ACC112 (cell line): Measurements from ENCODE around the gene SAMD10.

Experiments
- H2AFZ ChIP-seq: fragments of 200-600 bp; sonication (generic); one replicate; pipeline ENCODE4 v1.6.0; 2017; ENCODE audit warnings: antibody characterized with exemption, low read length; ENCODE audit not compliant: unreplicated experiment
- H3K27ac ChIP-seq: fragments of 200-600 bp; sonication (generic); 2 replicates; pipeline ENCODE4 v1.5.1; 2014; ENCODE audit warnings: low read depth, mild to moderate bottlenecking, antibody characterized with exemption, low read length, moderate library complexity
- H3K27me3 ChIP-seq: fragments of 200-600 bp; sonication (generic); 2 replicates; pipeline ENCODE4 v1.6.1; 2014; ENCODE audit warnings: mild to moderate bottlenecking, antibody characterized with exemption, low read length, moderate library complexity, mixed read lengths; ENCODE audit not compliant: insufficient read depth
- H3K36me3 ChIP-seq: fragments of 200-600 bp; sonication (generic); 2 replicates; pipeline ENCODE4 v1.6.1; 2016; ENCODE audit warnings: mild to moderate bottlenecking, antibody characterized with exemption, low read length, moderate library complexity, mixed read lengths; ENCODE audit not compliant: insufficient read depth
- H3K4me1 ChIP-seq: fragments of 200-600 bp; sonication (generic); one replicate; pipeline ENCODE4 v1.6.1; 2016; ENCODE audit warnings: low read length, mixed read lengths; ENCODE audit not compliant: insufficient read depth, unreplicated experiment, control insufficient read depth
- H3K4me3 ChIP-seq: fragments of 200-600 bp; sonication (generic); 2 replicates; pipeline ENCODE4 v1.5.1; 2014; ENCODE audit warnings: mild to moderate bottlenecking, low read depth, low read length
- H3K79me2 ChIP-seq: fragments of 200-600 bp; sonication (generic); one replicate; pipeline ENCODE4 v1.6.0; 2016; ENCODE audit warnings: low read length; ENCODE audit not compliant: control insufficient read depth, unreplicated experiment, insufficient read depth

SAMD10 gene

DNA sequence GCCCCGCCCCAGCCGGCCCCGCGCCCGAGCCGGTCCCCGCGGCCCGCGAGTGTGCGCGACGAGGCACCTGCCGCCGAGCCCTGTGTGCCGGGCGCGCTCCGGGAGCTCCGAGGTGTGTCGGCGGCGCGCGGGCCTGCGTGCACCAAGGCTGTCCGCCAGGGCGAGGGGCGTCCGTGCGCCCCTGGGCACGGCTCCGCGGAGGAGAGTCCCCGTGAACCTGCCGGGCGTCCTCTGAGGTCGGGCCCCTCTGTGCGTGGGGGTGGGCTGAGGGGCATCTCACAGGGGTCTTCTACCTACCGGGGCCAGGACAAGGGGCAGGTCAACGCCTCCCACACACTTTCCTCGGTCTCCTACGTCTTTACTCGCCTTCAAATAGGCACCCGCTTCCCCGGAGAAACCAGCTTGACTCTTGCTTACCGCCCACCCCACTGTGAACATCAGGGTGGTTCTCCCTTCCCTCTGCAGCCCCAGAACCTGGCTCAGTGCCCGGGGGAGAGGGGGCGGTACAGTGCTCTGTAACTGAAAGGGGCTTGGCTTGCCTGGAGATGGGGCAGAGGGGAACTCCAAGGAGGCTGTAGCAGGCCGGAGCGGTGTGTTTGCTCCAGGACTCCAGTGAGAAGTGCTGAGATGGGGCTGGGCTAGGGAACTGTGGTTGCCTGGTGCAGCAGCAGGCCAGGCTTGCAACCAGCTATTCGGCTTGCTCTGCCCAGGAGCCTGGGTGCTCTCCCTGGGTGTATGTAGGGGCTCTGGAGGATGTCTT lies at the start of gene SAMD10:
TSS of gene SAMD10 (minus strand) at position 86 of the 760 bp plus-strand sequence. CDS start 175 bp downstream, outside the sequence.
- peak within 1 kb of the TSS; percentile 97 for H3K4me3 ChIP-seq
- H3K27ac ChIP-seq: no peak within 1 kb of the TSS
- H3K4me1 ChIP-seq: peaks cover 24% of the 10 kb centered on the region
- peak within 1 kb of the TSS; percentile 53 for H2AFZ ChIP-seq
- H3K36me3 ChIP-seq: peaks cover 4% of the 10 kb centered on the region
- no peaks in the 10 kb centered on the region for H3K27me3 ChIP-seq
- H3K79me2 ChIP-seq: peaks cover 14% of the 10 kb centered on the region

DNA sequence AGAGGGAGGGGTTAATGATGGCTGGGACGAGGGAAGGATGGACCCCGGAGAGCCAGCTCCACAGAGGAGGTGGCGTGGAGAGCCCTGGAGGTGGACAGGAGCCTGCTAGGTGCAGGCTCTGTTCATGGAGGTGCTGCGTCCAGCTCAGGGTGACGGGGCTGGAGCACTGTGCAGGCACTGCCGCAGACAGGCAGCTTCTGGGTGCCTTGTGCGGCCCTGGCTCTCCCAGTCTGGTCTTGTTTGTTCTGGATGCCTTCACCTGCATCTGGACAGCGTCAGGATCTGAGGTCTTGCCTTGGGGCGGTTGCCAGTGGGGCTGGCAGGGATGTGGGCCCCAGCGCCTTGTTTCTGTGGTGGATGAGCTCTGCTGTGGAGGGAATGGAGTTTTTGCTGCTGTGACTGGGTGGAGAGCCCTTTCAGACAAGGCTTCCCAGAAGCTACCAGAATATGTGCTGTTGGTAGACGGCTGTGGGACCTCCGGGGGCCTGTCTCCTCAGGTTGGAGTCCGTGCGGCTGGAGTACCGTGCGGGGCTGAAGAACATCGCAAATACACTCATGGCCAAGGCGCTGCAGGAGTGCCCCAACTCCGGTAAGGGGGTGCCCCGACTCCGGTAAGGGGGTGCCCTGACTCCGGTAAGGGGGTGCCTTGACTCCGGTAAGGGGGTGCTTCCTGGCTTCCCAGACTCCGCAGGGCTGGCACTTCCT lies 48.7 kb upstream of the SAMD10 start:
- Histone ChIP-seq H3K4me1 (peaks cover 4% of the 10 kb centered on the region), H3K79me2 (no peaks in the 10 kb centered on the region), H3K36me3 (peaks cover 30% of the 10 kb centered on the region; the same call in 1 of the 2 replicates), H3K27me3 (no peaks in the 10 kb centered on the region), H2AFZ (no peak overlapping the region), H3K27ac (no peak overlapping the region), H3K4me3 (no peak overlapping the region)

DNA sequence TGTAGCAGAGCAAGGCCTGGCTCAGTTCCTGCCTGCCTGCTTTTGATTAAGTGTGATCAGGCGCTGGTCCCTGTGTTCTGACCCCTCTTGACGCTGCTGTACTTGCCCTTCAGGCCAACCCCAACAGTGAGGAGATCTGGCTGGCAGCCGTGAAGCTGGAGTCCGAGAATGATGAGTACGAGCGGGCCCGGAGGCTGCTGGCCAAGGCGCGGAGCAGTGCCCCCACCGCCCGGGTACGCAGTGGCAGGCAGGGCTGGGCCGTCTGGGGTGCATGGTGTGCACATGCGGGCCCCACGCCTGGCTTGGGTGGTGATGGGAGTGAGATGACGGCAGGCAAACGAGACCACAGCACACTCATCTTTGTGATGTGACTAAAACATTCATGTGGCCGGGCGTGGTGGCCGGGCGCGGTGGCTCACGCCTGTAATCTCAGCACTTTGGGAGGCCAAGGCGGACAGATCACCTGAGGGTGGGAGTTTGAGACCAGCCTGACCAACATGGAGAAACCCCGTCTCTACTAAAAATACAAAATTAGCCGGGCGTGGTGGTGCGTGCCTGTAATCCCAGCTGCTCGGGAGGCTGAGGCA lies 46.5 kb upstream of the SAMD10 start:
- Histone ChIP-seq H3K4me1 (peaks cover 4% of the 10 kb centered on the region), H3K4me3 (no peak overlapping the region), H3K79me2 (no peaks in the 10 kb centered on the region), H3K36me3 (peaks cover 30% of the 10 kb centered on the region; the same call in 1 of the 2 replicates), H3K27me3 (no peaks in the 10 kb centered on the region), H2AFZ (no peak overlapping the region), H3K27ac (no peak overlapping the region)

DNA sequence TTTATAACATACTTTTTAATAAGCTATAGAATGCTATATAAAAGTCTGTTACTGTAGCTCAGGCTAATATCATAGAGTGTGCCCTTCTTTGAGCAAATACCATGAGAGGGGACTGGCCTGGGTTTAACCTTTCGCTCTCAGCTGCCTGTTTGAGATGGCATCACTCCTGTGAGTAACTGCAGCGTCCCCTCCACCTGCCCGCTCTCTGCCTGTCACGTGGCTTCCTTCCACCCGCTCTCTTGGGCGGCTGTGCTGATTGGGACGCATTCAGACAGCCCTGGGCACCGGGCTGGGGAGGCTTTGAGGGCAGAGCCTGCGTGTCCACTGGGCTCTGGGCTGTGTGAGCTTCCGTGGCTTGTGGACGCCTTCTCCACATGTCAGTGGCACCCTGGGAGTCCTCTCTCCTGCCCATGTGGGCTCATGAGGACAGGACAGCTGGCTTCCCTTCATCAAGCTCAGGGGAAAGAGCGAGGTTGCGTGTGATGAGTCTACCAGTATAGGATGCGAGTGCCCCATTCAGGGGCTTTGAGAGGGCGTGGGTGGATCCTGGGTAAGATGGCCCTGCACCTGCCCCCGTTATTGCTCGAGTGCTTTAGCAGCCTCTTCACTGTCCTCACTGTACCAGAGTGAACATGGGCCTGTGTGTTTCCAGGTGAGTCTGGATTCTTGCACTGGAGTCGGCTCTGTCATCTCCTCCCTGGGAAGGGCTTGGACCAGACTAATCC lies 45.8 kb upstream of the SAMD10 start:
- peaks cover 4% of the 10 kb centered on the region for H3K4me1 ChIP-seq
- H3K79me2 ChIP-seq: no peaks in the 10 kb centered on the region
- peaks cover 28% of the 10 kb centered on the region; the same call in 1 of the 2 replicates for H3K36me3 ChIP-seq
- no peak overlapping the region for H3K4me3 ChIP-seq
- H2AFZ ChIP-seq: no peak overlapping the region
- no peak overlapping the region for H3K27ac ChIP-seq
- no peaks in the 10 kb centered on the region for H3K27me3 ChIP-seq

DNA sequence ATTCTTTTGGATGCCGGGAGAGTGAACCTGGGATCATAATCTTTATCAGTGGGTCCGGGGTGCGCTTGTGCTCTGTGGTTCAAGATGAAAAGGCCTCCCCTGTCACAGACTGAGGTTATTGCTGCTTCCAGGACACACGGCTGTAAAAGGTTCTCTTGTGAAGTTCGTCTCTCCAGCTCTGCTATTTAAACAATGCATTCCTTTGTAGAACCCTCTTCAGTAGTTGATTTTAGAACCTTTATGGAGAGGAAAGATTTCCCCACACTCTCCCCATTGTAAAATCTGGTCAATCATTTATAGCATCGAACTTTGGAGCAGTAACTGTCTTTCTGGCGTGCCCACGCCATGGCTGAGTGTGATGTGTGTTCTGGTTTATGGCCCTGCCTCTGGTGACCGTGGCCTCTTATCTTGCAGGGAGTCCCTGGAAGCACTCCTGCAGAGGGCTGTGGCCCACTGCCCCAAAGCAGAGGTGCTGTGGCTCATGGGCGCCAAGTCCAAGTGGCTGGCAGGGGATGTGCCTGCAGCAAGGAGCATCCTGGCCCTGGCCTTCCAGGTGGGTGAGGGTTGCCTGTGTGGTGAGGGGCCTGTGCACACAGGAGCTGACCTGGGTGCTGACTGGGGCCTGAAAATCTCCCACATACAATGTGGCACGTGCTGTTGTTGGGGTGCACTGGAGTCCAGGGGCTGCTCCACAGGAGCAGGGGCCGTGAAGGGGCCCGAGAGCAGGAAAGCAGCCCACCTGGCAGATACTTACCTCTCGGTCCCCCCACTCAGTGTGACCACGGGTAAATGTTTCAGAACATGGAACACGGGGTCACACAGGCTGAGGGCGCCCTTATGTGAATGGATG lies 44.9 kb upstream of the SAMD10 start:
- Histone ChIP-seq H3K27ac (no peak overlapping the region), H2AFZ (no peak overlapping the region), H3K4me1 (no peaks in the 10 kb centered on the region), H3K79me2 (no peaks in the 10 kb centered on the region), H3K4me3 (no peak overlapping the region), H3K36me3 (peaks cover 27% of the 10 kb centered on the region; the same call in 1 of the 2 replicates), H3K27me3 (no peaks in the 10 kb centered on the region)

DNA sequence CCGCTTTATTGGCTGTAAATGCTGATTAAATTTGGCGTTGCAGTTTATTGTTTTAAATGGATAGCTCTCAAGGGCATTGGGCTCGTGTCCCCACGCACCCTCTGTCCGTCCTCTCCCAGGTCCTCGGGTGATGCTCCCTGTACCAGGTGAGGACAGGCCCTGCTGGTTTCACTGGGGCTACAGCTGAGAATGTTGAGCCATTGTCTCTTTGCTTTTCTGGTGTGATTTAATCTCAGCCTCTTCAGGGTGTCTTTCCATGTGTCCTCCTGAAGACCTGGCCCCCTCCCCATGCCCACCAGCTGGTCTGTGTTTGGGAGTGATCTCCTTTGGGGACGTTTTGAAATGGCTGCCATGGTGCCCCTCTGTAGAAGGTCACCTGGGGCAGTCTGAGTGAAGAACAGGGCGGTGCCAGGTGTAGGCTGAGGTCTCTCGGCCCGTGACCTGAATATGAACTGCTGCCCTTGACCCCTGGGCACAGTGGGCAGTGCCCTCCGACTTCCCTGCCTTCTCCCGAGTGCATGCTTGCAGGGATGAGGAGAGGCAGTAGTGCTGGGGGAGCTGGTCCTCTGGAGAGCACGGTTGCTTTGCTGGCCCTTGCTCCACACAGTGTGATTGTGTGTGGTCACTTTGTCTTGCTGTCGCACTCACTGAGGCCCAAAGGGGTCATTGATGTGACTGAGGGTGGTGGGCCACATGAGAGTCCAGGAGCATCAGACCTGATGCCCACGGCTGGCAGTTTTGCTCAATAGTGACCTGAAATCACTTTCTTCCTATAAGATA lies 44.1 kb upstream of the SAMD10 start:
- no peak overlapping the region for H3K27ac ChIP-seq
- no peak overlapping the region for H2AFZ ChIP-seq
- H3K4me1 ChIP-seq: no peaks in the 10 kb centered on the region
- no peaks in the 10 kb centered on the region for H3K27me3 ChIP-seq
- no peaks in the 10 kb centered on the region for H3K79me2 ChIP-seq
- peaks cover 23% of the 10 kb centered on the region; the same call in 1 of the 2 replicates for H3K36me3 ChIP-seq
- H3K4me3 ChIP-seq: no peak overlapping the region

DNA sequence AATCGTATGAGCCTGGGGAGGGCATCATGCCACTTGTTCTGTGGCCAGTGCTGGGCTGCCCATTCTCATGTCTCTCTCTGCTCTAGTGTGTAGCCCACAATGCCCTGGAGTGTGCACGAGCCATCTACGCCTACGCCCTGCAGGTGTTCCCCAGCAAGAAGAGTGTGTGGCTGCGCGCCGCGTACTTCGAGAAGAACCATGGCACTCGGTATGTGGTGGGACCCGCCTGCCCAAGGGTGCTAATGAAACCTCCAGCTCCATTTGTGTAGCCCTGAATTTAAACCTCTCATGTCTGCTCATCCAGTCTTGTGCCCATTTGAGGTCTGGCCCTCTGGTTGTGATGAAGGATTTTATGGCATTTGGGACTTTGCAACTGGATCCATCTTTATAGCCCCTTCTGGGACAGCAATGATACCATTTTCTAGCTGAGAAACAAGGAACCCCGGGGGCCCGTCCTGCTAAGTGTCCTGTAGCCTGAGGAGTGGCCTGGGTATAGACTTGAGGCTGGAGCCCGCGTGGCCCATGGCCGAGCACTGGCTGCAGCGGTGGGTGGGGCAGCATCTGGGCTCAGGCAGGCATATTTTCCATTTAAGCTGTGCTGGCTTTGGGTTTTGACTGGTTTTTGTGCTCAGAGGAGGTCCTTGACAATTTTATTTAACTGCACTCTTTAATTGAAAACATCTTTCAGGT lies 43.4 kb upstream of the SAMD10 start:
- no peak overlapping the region for H3K4me3 ChIP-seq
- H2AFZ ChIP-seq: no peak overlapping the region
- H3K27me3 ChIP-seq: no peaks in the 10 kb centered on the region
- H3K79me2 ChIP-seq: no peaks in the 10 kb centered on the region
- H3K4me1 ChIP-seq: no peaks in the 10 kb centered on the region
- H3K36me3 ChIP-seq: peaks cover 18% of the 10 kb centered on the region; the same call in 1 of the 2 replicates
- no peak overlapping the region for H3K27ac ChIP-seq

DNA sequence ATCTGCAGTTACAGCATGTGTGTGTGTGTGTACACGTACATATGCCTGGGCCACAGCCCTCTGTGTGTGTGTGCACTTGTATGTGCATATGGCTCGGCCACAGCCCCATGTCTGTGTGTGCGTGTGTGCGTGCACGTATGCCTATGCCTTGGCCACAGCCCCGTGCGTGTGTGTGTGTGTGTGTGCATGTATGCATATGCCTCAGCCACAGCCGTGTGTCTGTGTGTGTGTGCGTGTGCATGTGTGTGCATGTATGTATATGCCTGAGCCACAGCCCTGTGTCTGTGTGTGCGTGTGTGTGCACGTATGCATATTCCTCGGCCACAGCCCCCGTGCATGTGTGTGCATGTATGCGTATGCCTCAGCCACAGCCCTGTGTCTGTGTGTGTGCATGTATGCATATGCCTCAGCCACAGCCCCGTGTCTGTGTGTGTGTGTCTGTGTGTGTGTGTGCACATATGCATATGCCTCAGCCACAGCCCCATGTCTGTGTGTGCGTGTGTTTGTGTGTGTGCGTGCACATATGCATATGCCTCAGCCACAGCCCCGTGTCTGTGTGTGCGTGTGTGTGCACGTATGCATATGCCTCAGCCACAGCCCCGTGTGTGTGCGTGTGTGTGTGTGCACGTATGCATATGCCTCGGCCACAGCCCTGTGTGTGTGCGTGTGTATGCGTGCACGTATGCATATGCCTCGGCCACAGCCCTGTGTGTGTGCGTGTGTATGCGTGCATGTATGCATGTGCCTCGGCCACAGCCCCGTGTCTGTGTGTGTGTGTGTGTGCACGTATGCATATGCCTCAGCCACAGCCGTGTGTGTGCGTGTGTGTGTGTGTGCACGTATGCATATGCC lies 41.9 kb upstream of the SAMD10 start:
- no peak overlapping the region for H3K27ac ChIP-seq
- H3K79me2 ChIP-seq: no peaks in the 10 kb centered on the region
- H3K4me1 ChIP-seq: no peaks in the 10 kb centered on the region
- no peaks in the 10 kb centered on the region for H3K27me3 ChIP-seq
- peaks cover 14% of the 10 kb centered on the region; the same call in 1 of the 2 replicates for H3K36me3 ChIP-seq
- no peak overlapping the region for H2AFZ ChIP-seq
- no peak overlapping the region for H3K4me3 ChIP-seq
